ENCODE results near the gene DOCK9.
A peak's percentile ranks its signal among the peaks of the same experiment; 100 is the strongest.

DNA sequence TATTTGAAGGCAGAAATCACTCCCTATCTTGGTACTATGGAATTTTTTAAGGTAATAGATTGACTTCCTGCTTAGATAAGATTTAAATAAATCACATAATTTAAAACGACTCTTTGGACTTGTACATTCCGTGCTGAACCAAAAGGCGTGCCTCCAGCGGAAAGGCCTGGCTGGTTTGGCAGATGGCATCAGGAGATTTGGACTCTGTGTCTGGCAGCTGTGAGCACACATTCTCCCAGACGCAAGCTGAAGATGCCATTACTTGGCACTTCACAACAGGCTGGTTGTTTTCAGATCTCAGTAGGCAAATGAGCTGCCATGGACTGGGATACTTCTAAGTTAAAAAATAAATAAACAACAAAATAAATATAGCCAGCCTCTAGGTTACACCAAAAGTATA is 120.9 kb downstream of the DOCK9 start:
- TF ChIP-seq, protein P1, sequence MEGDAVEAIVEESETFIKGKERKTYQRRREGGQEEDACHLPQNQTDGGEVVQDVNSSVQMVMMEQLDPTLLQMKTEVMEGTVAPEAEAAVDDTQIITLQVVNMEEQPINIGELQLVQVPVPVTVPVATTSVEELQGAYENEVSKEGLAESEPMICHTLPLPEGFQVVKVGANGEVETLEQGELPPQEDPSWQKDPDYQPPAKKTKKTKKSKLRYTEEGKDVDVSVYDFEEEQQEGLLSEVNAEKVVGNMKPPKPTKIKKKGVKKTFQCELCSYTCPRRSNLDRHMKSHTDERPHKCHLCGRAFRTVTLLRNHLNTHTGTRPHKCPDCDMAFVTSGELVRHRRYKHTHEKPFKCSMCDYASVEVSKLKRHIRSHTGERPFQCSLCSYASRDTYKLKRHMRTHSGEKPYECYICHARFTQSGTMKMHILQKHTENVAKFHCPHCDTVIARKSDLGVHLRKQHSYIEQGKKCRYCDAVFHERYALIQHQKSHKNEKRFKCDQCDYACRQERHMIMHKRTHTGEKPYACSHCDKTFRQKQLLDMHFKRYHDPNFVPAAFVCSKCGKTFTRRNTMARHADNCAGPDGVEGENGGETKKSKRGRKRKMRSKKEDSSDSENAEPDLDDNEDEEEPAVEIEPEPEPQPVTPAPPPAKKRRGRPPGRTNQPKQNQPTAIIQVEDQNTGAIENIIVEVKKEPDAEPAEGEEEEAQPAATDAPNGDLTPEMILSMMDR (IDR thresholded peaks at IDR 0.05) = no peak
- no peak for TF ChIP-seq POLR2A (IDR thresholded peaks at IDR 0.05)
- peak; percentile 60 for TF ChIP-seq POLR2AphosphoS5 (IDR thresholded peaks at IDR 0.05)

Measured in prostate gland (tissue), 2 donors.